ENCODE data around the gene VPREB3. TPM values are rescaled to one million over a fixed set of nuclear protein-coding genes. Genes with fewer than 3 reads are reported as not detected.
A peak's percentile ranks its signal among the peaks of the same experiment; 100 is the strongest.

Gene VPREB3
- total RNA-seq, 6 donors from 2014 or later = 0.74 to 0.80 TPM; not detected in 4

DNA sequence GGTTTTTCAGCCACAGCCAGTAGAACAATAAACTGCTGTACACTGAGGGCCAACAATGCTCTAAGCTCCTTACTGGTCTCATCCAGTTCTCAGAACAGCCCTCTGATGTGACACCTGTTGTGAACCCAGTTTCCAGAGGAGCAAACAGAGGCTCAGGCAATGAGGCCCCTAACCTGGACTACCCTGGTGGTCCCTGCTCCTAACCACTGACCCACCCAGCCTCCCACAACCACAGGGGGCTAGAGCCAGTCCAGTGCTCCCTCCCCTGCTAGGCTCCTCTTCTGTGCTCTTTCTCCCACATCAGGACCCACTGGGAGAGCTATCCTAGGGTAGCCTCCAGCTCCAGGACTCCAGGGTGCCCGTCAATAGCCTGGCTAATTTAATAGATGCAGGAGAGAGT lies 28.5 kb upstream of the VPREB3 start:
- Histone ChIP-seq H3K9me3 (no peaks in the 10 kb centered on the region), H3K36me3 (no peaks in the 10 kb centered on the region), H3K27ac (no peak overlapping the region), H3K4me3 (no peak overlapping the region), H3K4me1 (peaks cover 8 to 12% (median 10%) of the 10 kb centered on the region in 4 donors), H3K27me3 (no peaks in the 10 kb centered on the region)
- DNase-seq = no peak
- 85% methylated on average over 1 of the region's 1 CpG; no CpG with 5 or more reads in 1 of the 2 donors for WGBS, 2 donors
- ATAC-seq (ENCODE audit: low FRiP score in 2 of 2) = no peak
- TF ChIP-seq POLR2A (IDR thresholded peaks at IDR 0.05) (no peak), POLR2AphosphoS5 (IDR thresholded peaks at IDR 0.05) (no peak), EP300 (IDR thresholded peaks at IDR 0.05) (no peak)
- TF ChIP-seq, protein P1, sequence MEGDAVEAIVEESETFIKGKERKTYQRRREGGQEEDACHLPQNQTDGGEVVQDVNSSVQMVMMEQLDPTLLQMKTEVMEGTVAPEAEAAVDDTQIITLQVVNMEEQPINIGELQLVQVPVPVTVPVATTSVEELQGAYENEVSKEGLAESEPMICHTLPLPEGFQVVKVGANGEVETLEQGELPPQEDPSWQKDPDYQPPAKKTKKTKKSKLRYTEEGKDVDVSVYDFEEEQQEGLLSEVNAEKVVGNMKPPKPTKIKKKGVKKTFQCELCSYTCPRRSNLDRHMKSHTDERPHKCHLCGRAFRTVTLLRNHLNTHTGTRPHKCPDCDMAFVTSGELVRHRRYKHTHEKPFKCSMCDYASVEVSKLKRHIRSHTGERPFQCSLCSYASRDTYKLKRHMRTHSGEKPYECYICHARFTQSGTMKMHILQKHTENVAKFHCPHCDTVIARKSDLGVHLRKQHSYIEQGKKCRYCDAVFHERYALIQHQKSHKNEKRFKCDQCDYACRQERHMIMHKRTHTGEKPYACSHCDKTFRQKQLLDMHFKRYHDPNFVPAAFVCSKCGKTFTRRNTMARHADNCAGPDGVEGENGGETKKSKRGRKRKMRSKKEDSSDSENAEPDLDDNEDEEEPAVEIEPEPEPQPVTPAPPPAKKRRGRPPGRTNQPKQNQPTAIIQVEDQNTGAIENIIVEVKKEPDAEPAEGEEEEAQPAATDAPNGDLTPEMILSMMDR (IDR thresholded peaks at IDR 0.05) = no peak

DNA sequence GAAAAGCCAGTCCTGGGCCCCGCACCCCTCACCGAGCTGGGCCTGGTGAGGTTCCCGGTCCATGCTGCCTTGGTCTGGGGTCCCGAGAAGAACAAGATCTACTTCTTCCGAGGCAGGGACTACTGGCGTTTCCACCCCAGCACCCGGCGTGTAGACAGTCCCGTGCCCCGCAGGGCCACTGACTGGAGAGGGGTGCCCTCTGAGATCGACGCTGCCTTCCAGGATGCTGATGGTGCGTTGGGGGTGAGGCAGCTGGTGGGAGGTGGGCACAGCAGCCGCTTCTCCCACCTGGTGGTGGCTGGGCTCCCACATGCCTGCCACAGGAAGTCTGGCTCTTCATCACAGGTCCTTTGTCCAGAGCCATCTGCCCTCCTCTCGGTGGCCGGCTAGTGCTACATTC lies 28.0 kb upstream of the VPREB3 start:
- H3K36me3 ChIP-seq = no peaks in the 10 kb centered on the region
- no peaks in the 10 kb centered on the region for H3K9me3 ChIP-seq
- TF ChIP-seq EP300 (IDR thresholded peaks at IDR 0.05) = no peak
- TF ChIP-seq, protein P1 (IDR thresholded peaks at IDR 0.05) = no peak
- no peak for TF ChIP-seq POLR2A (IDR thresholded peaks at IDR 0.05)
- TF ChIP-seq POLR2AphosphoS5 (IDR thresholded peaks at IDR 0.05) = no peak
- no peak overlapping the region for H3K27ac ChIP-seq
- no peak for ATAC-seq (ENCODE audit: low FRiP score in 2 of 2)
- H3K27me3 ChIP-seq = no peaks in the 10 kb centered on the region
- H3K4me1 ChIP-seq = peaks cover 6 to 8% (median 7%) of the 10 kb centered on the region in 4 donors
- DNase-seq = no peak
- no peak overlapping the region for H3K4me3 ChIP-seq
- WGBS, 2 donors = 93% methylated on average over 16 of the region's 16 CpGs; no CpG with 5 or more reads in 1 of the 2 donors

DNA sequence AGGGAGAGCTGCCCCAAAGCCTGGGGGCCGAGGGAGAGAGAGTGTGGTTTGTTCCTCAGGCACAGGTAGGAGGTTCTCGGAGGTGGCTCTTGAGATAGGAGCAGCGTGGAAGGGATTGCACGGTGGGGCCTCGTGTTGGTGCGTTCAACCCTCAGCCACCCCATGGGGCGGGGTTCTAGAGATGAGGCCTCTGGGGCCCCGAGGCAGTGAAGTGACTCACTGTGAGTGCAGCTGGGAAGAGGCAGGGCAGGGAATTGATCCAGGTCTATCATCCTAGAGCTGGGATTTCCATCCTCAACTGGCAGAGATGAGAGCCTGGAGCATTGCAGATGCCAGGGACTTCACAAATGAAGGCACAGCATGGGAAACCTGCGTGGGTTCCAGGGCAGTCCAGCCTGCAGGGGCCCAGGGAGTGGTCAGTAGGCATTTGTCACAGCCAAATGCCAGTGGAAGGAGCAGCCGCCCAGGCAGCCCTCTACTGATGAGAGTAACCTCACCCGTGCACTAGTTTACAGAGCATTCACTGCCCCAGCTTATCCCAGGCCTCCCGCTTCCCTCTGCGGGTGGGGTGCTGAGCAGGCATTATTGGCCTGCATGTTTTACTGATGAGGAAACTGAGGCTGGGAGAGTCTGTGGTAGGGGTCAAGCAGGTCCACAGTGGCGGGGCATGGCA lies 27.4 kb upstream of the VPREB3 start:
- H3K36me3 ChIP-seq = no peaks in the 10 kb centered on the region
- WGBS, 2 donors = 80 to 89% methylated on average over 2 to 14 of the region's 14 CpGs
- no peak overlapping the region for H3K27ac ChIP-seq
- no peaks in the 10 kb centered on the region for H3K27me3 ChIP-seq
- ATAC-seq (ENCODE audit: low FRiP score in 2 of 2) (peak in 1 of 2 donors; percentile 83), DNase-seq (no peak)
- TF ChIP-seq EP300 (IDR thresholded peaks at IDR 0.05) = no peak
- no peak for TF ChIP-seq POLR2A (IDR thresholded peaks at IDR 0.05)
- TF ChIP-seq POLR2AphosphoS5 (IDR thresholded peaks at IDR 0.05) = no peak
- TF ChIP-seq, protein P1 (IDR thresholded peaks at IDR 0.05) = no peak
- H3K4me1 ChIP-seq = peaks cover 6 to 7% (median 7%) of the 10 kb centered on the region in 4 donors
- no peaks in the 10 kb centered on the region for H3K9me3 ChIP-seq
- no peak overlapping the region for H3K4me3 ChIP-seq

DNA sequence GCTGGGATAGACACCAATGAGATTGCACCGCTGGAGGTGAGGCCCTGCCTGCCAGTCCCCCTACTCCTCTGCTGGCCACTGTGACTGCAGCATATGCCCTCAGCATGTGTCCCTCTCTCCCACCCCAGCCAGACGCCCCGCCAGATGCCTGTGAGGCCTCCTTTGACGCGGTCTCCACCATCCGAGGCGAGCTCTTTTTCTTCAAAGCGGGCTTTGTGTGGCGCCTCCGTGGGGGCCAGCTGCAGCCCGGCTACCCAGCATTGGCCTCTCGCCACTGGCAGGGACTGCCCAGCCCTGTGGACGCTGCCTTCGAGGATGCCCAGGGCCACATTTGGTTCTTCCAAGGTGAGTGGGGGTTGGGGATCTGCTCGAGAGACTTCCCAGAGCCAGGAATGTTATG lies 26.8 kb upstream of the VPREB3 start:
- Histone ChIP-seq H3K27ac (no peak overlapping the region), H3K36me3 (no peaks in the 10 kb centered on the region), H3K27me3 (no peaks in the 10 kb centered on the region), H3K4me1 (peaks cover under 1 to 1% (median under 1%) of the 10 kb centered on the region in 4 donors), H3K9me3 (no peaks in the 10 kb centered on the region), H3K4me3 (no peak overlapping the region)
- no peak for TF ChIP-seq POLR2A (IDR thresholded peaks at IDR 0.05)
- TF ChIP-seq, protein P1 (IDR thresholded peaks at IDR 0.05) = no peak
- 90 to 92% methylated on average over 12 to 15 of the region's 15 CpGs for WGBS, 2 donors
- DNase-seq (no peak), ATAC-seq (ENCODE audit: low FRiP score in 2 of 2) (no peak)
